NCI-H146 treated with DMSO at 0.1 percent for 48 hours (cell line): Measurements from ENCODE around the gene TFDP1.
"Not testable (repeated sequence)": the region's sequence is repeated elsewhere in the genome, so short reads cannot be mapped to it uniquely, and the experiment has no call there.

Experiments
- DNase-seq: peaks from one replicate; lab custom pipeline; 2025; ENCODE audit not compliant: unreplicated experiment; lab: John Stamatoyannopoulos, UW

TFDP1 gene

DNA sequence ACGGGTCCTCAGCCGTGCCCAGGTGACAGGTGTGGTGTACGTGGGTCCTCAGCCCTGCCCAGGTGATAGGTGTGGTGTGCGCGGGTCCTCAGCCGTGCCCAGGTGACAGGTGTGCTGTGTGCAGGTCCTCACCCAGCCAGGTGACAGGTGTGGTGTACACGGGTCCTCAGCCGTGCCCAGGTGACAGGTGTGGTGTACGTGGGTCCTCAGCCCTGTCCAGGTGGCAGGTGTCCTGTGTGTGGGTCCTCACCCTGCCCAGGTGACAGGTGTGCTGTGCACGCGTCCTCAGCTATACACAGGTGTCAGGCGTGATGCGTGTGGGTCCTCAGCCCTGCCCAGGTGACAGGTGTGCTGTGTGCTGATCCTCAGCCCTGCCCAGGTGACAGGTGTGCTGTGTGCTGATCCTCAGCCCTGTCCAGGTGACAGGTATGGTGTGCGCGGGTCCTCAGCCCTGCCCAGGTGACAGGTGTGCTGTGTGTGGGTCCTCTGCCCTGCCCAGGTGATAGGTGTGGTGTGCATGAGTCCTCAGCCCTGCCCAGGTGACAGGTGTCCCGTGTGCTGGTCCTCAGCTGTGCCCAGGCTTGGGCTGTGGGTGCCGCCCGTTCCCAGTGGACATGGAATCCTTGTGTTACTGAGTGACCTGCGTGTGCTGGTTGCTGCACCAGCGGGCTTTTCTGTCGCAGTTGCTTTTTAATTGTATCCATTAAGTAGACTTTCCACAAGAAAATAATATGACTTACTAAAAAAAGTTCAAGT, 9.7 kb downstream of the TFDP1 start:
- not testable (repeated sequence) for DNase-seq

DNA sequence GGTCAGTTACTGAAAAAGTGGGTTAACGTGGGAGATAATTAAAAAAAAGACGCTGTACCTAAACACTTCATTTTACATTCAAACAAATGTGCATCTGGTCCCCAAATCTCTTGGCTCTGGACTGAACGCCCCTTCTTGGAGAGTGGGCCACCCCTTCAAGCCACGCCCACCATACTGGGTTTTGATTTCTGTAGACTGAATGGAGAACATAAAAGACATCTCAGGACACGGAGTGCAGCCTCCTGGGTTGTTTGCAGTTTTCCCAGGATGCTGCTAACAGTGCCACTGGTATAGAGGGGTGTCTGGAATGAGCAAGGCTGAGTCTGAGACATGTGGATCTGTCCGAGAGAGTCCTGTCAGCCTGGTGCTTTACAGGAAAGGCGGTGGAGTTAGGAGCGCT, 10.6 kb downstream of the TFDP1 start:
- no peak for DNase-seq

DNA sequence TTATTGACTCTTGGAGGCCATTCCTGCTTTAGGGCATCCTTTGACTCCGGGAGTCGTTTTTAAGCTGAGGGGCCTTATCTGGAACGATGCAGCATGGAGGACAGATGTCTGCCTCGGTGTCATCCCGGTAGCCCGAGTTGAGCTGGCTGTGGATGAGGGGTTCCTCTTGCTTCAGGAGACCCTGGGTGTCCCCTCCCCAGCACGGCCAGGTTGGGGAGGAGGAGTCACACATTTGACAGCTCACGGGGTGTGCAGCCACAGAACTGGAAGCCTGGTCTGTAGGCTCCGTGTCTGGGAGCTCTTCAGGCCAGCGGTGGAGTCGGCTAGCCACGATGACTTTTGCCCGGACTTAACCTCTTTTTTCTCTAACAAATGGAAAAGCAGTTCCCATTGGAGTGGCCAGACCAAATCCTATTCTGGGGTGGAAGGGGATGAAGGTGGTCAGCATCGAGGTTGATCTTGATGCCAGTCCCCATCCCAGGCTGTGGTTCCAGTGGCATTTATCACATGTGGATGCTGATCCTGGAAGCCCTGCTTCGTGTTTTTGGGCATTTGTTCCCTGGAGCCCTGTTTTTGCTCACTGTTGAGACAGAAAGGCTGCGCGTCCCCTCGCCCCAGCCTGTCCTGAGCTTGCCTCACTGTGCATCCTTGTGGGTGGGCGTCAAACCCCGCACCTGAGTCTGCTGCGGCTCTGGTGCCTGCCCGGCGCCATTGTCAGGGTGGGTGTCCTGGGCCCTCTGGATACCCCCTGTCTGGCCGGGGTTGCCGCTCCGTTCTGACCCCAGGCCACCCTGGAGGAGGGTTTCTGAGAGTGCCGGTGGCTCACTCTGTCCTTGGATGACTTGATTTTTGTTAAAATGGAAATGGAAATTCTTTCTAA, 12.0 kb downstream of the TFDP1 start:
- DNase-seq, result no peak

DNA sequence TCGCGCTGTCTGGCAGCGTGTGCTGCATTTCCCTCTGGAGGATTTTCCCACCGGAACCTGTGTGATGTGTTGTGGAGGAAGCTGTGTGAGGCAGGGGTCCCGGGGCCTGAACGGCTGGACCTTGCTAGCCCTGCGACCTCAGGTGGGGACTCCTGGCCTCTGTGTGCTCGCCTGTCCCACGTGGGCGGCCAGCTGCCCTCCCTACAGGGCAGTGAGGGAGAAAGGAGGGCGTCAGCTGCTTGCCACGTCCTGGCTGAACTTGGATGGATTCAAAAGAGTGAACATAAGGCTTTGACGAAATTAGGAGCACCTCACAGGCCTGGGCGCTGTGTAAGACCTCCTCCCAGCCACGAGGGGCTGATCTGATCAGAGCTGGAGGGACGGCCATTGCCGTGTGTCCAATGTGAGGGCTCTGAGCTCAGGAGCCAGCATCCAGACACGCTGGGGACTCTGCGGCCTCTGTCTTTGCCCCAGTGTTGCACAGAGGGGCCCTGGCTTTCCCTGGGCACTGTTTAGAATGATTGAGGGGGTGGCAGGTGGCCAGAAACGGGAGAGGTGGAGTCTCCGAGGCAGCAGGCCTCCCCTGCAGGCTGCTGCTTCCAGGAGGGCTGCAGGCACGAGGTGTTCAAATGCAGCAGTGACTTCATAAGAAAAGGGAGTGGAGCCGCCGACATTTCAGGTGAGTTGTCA, 13.0 kb downstream of the TFDP1 start:
- DNase-seq, result no peak

DNA sequence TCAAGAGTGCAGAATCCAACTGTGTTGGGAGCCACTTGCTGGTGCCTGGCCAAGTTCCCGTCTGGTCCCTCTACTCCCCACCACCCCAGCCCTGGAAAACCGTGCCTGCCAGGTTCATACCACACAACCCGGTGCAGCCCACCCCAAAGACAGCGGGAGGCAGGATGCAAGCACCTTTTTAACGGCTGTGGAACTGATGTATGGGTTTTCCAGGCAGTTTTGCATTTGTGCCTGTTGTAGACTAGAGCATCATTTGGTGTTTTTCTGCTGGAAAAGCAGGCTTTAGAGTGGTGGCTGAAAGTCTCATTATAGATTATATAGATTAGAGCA, 13.5 kb downstream of the TFDP1 start:
- no peak for DNase-seq

DNA sequence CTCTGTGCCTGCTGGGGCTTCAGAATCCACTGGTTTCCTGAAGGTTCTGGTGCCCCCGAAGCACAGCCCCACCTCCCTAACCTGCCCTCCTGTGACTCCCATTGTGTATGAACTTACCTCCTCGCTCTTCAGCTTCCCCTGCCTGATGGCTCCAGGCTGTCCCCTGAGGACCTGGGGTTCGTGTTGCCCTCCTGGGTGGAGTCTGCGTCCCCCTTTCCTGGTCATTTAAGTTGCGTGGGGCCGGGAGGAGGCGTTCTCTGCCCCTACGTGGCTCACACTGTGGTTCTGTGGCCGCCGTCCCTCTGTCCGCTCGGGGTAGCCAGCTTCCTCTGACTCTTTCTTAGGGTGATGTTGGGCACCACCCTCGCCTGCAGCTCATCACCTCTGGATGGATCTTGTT, 13.9 kb downstream of the TFDP1 start:
- no peak for DNase-seq

DNA sequence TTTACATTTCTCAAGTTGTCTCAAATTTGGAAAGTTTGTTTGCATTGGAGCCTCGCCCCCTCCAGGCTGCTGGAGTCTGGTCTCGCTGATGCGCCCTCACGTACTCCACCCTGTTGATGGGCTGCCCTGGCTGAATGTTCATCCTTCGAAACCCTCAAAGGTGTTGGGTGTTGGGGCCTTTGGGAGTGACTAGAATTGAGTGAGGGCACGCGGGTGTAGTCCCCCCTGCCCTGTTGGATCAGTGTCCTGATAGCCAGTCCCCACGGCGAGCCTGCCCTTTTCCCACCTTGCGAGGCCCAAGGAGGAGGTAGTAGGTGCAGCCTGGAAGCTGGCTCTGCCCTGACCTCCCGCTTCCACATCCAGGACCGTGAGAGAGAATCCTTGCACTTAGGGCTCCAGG, 14.8 kb downstream of the TFDP1 start:
- no peak for DNase-seq

DNA sequence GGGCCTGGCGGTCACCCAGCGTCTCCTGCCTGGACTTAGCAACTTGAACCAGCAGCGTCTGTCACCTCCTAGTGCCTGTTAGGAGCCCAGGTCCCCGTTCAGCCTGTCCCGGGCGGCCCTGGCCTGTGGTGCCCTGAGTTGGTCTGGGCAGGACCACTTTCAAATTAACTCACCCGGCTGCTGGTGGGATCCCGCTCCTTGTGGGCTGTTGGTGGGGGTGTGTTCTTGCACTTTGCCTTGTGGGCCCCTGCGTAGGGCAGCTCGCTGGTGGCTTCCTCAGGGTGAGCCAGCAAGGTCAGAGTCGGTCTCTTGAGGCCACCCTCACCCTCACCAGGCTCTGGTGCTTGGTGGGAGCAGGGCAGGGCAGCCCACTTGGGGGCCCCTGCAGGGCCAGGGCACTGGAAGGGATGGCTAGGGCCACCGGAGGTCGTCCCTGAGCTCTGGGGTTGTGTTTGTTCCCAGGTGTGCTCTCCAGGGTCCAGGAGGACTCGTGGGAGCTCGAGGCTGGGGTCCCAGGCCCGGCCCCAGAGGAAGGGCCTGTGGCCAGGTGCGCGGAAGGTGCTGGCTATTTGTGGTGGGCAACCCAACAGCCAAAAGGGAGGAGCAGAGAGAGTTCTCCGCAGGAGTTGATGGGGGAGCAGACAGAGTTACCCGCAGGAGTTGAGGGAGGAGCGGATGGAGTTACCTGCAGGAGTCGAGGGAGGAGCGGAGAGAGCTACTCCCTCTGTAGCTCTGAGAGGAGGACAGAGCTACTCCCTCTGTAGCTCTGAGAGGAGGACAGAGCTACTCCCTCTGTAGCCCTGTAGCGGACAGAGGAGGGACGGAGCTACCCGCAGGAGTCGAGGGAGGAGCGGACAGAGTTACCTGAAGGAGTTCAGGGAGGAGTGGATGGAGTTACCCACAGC, 16.9 kb downstream of the TFDP1 start:
- no peak for DNase-seq

DNA sequence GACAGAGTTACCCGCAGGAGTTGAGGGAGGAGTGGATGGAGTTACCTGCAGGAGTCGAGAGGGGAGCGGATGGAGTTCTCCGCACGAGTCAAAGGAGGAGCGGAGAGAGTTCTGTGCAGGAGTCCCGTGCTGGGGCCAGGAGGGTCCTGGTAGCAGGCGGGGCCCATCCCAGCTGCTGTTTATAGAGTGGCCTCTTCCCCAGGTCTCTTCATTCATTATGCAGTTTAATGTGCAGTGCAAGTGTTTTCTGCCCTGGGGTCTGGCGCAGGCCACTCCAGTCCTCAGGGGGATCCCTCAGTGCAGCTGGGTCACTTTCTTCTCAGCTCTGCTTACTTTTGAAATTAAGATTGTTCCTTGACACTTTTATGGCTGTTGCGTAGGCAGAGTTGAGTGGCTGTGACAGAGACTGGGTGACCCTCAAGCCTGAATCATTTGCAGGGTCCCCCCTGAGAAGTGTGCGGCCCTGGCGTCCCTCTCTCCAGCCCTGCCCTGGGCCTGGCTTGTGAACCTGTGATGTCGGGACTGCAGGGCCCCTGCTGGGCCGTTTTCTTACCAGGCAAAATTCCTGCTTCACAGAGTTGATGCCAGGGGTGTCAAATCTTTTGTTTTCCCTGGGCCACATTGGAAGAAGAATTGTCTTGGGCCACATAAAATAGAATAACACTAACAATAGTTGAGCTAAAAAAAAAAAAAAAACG, 17.9 kb downstream of the TFDP1 start:
- DNase-seq, result no peak

DNA sequence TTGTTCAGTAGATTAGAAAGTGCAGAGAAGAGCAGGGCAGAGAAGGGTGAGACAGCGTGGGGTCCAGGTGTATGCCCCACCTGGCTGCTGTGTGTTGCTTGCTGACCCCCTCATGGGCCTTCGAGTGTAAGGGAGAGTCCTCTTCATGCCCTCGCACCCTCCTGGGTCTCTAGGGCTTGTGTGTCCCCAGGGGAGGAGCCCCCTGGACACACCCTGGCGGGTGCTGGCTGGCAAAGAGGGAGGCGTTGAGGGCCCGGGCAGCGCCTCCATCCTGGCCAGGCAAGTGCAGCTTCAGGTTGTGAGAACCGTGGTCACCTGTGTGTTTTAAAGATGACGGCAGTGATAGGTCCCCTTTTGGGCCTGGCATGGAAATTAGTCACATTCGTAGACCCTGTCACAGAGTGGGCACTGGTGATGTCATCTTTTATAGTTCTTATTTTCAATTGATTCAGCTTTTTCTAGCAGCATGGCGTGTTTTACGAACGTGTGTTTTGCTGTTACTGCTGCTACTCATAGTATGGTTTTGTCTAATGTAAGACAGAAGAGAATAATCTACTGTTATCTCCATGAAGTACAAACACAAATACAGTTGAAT, 18.7 kb downstream of the TFDP1 start:
- no peak for DNase-seq

DNA sequence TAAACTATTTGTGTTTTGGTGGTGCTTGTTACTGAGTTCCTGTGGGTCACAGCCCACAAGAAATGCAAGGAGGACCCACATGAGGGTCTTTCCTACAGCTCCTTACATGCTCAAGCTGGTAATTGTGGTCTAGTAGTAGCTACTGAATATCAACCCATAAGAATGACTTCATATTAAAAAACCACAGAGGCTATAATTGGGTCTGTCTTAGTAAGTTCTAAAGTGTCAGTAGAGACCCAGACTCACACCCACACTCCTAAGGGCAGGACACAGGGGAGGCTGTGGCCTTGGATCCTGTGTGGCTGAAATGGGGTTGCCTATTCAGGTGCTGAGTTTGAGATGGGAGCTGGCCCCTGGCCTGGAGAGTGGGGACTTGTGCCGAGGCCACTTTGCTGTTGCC, 19.6 kb downstream of the TFDP1 start:
- DNase-seq, result no peak

DNA sequence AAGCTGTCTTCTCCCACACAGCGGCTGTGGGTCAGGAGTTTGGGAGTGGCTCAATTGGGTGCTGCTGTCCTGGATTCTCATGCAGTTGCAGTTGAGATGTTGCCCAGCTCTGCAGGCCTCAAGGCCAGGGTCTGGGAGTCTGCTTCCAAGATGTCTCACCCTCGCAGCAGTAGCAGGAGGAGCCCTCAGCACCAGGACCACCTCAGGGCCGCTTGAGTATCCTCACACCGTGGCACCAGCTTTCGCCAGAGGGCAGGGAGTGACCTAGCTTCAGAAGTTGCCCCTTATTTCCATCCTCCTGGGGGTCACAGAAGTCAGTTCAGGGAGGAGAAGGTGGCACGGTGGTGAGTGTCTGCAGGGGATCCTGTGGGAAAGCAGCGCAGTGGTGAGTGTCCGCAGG, 20.9 kb downstream of the TFDP1 start:
- DNase-seq, result no peak

DNA sequence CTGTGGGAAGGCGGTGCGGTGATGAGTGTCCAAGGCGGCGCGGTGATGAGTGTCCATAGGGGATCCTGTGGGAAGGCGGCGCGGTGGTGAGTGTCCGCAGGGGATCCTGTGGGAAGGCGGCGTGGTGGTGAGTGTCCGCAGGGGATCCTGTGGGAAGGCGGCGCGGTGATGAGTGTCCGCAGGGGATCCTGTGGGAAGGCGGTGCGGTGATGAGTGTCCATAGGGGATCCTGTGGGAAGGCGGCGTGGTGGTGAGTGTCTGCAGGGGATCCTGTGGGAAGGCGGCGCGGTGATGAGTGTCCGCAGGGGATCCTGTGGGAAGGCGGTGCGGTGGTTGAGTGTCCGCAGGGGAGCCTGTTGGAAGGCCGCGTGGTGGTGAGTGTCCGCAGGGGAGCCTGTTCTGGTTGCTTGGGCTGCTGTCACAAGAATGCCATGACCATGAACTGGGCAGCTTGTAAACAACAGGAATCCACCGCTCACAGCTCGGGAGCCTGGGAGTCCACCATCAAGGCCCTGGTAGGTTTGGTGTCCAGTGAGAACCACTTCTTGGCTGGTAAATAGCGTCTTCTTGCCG, 21.4 kb downstream of the TFDP1 start:
- no peak for DNase-seq

DNA sequence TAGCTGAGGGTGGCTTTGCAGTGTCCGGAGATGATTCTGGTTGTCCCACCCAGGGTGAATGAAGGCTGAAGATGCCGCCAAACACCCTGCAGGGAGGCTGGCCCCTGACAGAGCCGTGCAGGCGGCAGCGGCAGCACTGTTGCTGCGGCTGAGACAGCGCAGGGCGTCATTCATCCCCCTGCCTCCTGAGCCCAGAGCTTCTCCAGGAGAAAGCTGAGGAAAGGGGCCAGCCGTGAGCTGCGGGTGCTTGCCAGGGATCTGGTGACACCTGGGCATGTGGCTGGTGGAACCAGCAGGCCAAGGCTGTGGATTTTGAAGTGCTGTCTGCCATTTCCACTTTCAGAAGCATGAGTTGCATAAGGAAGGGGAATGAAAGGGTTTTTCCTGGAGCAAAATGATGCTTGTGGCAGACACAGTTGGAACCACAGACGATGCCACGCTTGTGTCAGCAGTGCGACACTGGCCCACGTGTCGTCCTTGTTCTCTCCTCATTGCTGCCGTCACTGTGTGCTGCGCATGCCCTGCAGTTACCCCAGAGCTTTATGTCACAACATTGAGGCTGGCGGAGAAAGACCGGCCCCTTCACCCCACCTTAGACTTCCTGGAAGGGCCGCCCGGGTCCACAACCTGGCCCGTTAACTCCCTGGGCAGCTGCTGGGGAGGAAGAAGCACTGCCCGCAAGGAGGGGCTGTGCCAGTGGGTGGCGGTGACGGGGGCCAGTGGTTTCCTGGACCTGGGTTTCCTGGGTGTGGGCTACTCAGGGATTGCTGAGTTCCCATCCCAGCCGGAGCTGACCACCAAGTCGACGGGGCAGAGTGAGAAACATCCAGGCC, 22.7 kb downstream of the TFDP1 start:
- no peak for DNase-seq

DNA sequence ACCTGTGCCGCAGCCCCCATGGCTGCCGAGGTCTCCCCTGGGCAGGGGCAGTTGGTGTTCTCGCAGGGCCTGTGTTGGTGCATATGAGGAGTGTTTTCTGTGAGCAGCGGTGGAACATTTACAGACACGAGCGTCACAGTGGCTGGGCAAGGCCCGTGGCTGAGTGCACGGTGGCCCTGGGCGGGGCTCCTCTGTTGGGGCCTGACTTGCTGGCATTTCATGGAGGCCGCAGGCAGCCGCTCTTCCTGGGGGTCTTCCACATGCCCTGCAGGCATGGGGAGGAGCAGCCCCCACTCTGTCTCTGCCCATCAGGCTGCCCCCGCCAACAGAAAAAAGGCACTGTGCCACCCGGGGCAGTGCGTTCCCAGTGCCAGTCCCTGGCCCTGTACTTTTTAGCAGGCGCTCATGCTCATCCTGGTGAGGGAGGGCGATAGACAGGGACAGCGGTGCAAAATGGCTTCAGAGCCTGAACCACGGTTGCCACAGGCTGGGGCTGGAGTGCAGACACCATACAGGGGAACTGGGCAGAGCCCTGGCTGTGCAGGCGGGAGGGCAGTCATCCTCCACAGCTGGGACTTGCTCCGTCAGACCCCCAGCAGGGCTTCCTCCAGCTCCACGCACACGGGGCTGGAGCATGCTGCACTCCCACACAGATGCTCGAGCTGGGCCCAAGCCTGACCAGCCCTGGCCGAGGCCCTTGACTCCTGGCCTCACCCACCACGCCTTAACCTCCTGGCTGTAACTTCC, 23.5 kb downstream of the TFDP1 start:
- no peak for DNase-seq

DNA sequence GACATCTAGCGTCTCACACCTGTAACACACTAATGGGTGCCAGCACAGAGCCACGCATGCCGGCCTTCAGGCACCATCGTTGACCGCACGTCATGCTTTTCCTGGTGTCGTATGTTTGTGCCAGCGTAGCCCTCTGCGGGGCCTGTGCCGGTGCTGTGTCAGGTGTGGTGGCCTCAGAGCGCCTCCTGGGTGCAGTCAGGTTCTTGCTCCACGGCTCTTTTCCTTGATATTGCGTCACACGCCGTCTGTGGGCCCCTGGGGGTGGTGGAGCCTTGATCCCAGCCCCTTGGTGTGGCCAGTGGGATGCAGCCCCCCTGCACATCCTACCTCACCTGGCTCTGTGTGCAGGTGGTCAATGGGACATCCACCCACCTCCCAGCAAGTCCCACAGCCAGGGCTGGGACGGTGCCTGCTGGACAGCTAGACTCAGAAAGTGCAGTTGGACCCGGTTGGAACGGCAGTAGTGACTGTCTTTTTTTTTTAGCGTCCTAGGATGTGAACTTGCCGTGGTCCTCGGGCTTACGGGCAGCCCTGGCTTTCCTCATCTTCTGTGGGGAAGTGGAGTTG, 24.5 kb downstream of the TFDP1 start:
- no peak for DNase-seq

DNA sequence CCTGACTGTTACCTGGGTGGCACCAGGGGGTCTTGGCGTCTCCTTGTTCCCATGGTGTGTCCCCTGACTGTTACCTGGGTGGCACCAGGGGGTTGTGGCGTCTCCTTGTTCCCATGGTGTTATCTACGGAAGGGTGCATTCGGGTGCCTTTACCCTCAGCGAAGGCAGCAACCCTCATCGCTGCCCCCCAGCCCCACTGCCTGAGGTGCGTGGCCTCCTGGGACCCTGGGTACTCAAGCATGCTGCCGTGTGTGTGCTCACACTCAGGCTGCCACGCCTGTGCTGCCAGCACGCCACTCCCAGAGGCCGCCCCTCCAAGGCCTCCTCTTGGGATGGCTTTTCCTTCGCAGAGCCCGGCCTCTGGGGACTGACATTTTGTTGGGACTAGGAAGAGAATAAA, 25.1 kb downstream of the TFDP1 start:
- no peak for DNase-seq

DNA sequence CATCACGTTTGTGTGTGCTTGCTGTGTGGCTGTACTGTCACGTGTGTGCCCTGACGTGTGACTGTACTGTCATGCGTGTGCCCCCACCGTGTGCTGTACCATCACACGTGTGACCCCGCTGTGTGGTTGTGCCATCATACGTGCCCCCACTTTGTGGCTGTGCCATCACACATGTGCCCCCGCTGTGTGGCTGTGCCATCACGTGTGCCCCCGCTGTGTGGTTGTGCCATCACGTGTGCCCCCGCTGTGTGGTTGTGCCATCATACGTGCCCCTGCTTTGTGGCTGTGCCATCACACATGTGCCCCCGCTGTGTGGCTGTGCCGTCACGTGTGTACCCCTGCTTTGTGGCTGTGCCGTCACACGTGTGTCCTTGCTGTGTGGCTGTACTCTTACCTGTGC, 25.7 kb downstream of the TFDP1 start:
- no peak for DNase-seq
